Neuronal stem cell (in vitro differentiated cells): ENCODE measurements around the gene DNASE2.

Experiments
- DNase-seq: peaks from one replicate; pipeline ENCODE4 v3.0.0-alpha.2; 2013; ENCODE audit warnings: low spot score
- H2AFZ ChIP-seq: one replicate; pipeline ENCODE4 v1.6.1; 2013; ENCODE audit warnings: mild to moderate bottlenecking, low read length, inconsistent platforms
- H2AK5ac ChIP-seq: 2 replicates; pipeline ENCODE4 v1.6.1; 2013; ENCODE audit warnings: low read depth, mild to moderate bottlenecking, inconsistent platforms, low read length, moderate library complexity, mixed read lengths
- H2BK120ac ChIP-seq: 2 replicates; pipeline ENCODE4 v1.6.1; 2013; ENCODE audit warnings: low read depth, mild to moderate bottlenecking, inconsistent platforms, low read length, moderate library complexity, mixed read lengths
- H2BK12ac ChIP-seq: one replicate; pipeline ENCODE4 v1.6.1; 2013; ENCODE audit warnings: low read length, inconsistent platforms
- H2BK15ac ChIP-seq: 2 replicates; pipeline ENCODE4 v1.6.1; 2013; ENCODE audit warnings: mild to moderate bottlenecking, low read length, inconsistent platforms, mixed read lengths
- H2BK5ac ChIP-seq: one replicate; pipeline ENCODE4 v1.6.1; 2013; ENCODE audit warnings: inconsistent platforms, mild to moderate bottlenecking, low read length, moderate library complexity
- H3K14ac ChIP-seq: one replicate; pipeline ENCODE4 v1.6.1; 2013; ENCODE audit warnings: low read length, inconsistent platforms
- H3K18ac ChIP-seq: 2 replicates; pipeline ENCODE4 v1.6.1; 2013; ENCODE audit warnings: low read length, inconsistent platforms
- H3K23ac ChIP-seq: 2 replicates; pipeline ENCODE4 v1.6.1; 2013; ENCODE audit warnings: low read depth, mild to moderate bottlenecking, mixed read lengths, low read length, inconsistent platforms; ENCODE audit not compliant: poor library complexity
- H3K27ac ChIP-seq: replicated peaks from 3 replicates; pipeline ENCODE4 v1.5.1; 2013; ENCODE audit warnings: low read length, inconsistent platforms
- H3K27me3 ChIP-seq, 3 experiments: 2 replicates each; pipeline ENCODE4 v1.6.1; 2013; ENCODE audit warnings: low read length in 3 of 3, mild to moderate bottlenecking in 2 of 3, inconsistent platforms in 1 of 3, low read depth in 1 of 3, mixed read lengths in 1 of 3, moderate library complexity in 1 of 3; ENCODE audit not compliant: control insufficient read depth in 3 of 3, insufficient read depth in 3 of 3
- H3K36me3 ChIP-seq, 2 donors: replicated peaks in 1 of 2; 2 replicates each; pipeline ENCODE4 v1.6.1; 2013; ENCODE audit warnings: low read length in 2 of 2; ENCODE audit not compliant: control insufficient read depth in 2 of 2, insufficient read depth in 2 of 2
- H3K4ac ChIP-seq: 2 replicates; pipeline ENCODE4 v1.6.1; 2013; ENCODE audit warnings: inconsistent platforms, mild to moderate bottlenecking, low read length, moderate library complexity
- H3K4me1 ChIP-seq, 2 donors: 1 replicate in 1 of 2; 2 replicates in 1 of 2; pipeline ENCODE4 v1.6.1; 2013; ENCODE audit warnings: low read length in 2 of 2, low read depth in 1 of 2; ENCODE audit not compliant: control insufficient read depth in 2 of 2, insufficient read depth in 1 of 2
- H3K4me2 ChIP-seq: one replicate; pipeline ENCODE4 v1.6.1; 2013; ENCODE audit warnings: mild to moderate bottlenecking, low read length, inconsistent platforms; ENCODE audit not compliant: insufficient read depth, poor library complexity, severe bottlenecking
- H3K4me3 ChIP-seq, 2 donors: 2 replicates each; pipeline ENCODE4 v1.5.1; 2013; ENCODE audit warnings: low read length in 2 of 2, mild to moderate bottlenecking in 2 of 2, inconsistent platforms in 1 of 2, moderate library complexity in 1 of 2
- H3K79me1 ChIP-seq: one replicate; pipeline ENCODE4 v1.6.1; 2013; ENCODE audit warnings: low read depth, mild to moderate bottlenecking, inconsistent platforms, low read length, moderate library complexity
- H3K9ac ChIP-seq: one replicate; pipeline ENCODE4 v1.6.1; 2013; ENCODE audit warnings: mild to moderate bottlenecking, low read depth, low read length, inconsistent platforms; ENCODE audit not compliant: poor library complexity
- H3K9me3 ChIP-seq, 2 donors: replicated peaks in 1 of 2; 2 replicates each; pipeline versions ENCODE3 to v1.6.1; 2013; ENCODE audit warnings: low read length in 2 of 2, mild to moderate bottlenecking in 2 of 2, inconsistent platforms in 1 of 2, low read depth in 1 of 2, mixed read lengths in 1 of 2, moderate library complexity in 1 of 2; ENCODE audit not compliant: control insufficient read depth in 2 of 2, insufficient read depth in 1 of 2
- H4K8ac ChIP-seq: one replicate; pipeline ENCODE4 v1.6.1; 2013; ENCODE audit warnings: low read depth, mild to moderate bottlenecking, inconsistent platforms, low read length, moderate library complexity
- H4K91ac ChIP-seq: one replicate; pipeline ENCODE4 v1.6.1; 2013; ENCODE audit warnings: low read length, low read depth, mild to moderate bottlenecking, inconsistent platforms; ENCODE audit not compliant: poor library complexity
- whole genome bisulfite sequencing, 2 donors: extraction: QIAGEN DNeasy Blood & Tissue Kit; methylation state at CpG; one replicate each; pipeline ENCODE4 v1.1.7; 2013; ENCODE audit warnings: missing lambda C conversion rate in 2 of 2, mixed read lengths in 1 of 2; ENCODE audit not compliant: insufficient read length in 2 of 2, insufficient replicate concordance in 1 of 2; ENCODE audit errors: extremely low coverage in 2 of 2; 5-methylcytosine and 5-hydroxymethylcytosine counted together

The DNASE2 gene

DNA sequence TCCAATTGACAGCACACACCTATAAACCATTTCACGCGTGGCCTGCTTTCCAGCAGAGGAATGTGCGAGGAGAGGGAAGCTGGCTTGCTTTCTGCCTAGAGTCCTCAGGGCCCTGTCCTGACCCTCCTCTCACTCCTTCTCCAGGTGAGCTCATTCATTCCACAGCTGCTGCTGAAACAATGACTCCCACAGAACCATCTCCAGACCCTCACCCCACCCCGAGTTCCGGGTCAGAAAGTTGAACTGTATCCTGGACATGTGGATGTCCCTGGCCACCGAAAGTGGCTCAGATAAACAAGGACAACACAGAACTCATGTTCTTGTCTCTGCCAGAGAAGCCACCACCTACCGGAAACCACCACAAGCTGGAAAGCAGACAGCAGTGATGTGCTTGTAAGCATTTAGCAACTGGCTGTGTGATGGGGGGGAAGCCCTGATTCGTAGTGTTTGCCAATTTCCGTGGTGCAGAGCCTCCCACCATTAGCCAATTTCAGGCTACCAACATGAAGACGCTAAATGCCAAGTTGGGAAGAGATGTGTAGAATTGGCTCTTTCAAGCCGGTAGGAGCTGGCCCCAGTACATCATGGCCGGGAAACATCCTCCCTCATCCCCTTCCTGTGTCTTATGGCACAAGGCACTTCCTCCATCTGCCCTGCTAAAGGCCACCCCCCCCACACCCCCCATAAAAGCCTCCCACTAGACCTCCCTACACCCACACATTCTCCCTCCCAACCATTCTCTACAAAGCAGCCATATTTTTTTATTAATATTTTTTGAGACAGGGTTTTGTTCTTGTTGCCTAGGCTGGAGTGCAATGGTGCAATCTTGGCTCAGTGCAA lies 32.8 kb upstream of the DNASE2 start:
- Histone ChIP-seq H3K14ac (peak overlapping the region; percentile 63), H2AFZ (peak overlapping the region; percentile 83), H3K27ac (peak overlapping the region; percentile 55), H3K27me3 (peaks cover 0 to 2% (median 0%) of the 10 kb centered on the region in 3 experiments), H2BK5ac (no peak overlapping the region), H4K8ac (peak overlapping the region; percentile 48), H3K9ac (no peak overlapping the region), H3K23ac (no peak overlapping the region), H3K4ac (no peak overlapping the region), H3K9me3 (peaks cover 0 to 3% of the 10 kb centered on the region in 2 donors), H3K4me1 (peaks cover 16 to 18% of the 10 kb centered on the region in 2 donors), H3K36me3 (no peaks in the 10 kb centered on the region), H2BK120ac (no peak overlapping the region), H3K4me3 (no peak overlapping the region), H2BK15ac (peak overlapping the region; percentile 59), H3K4me2 (no peak overlapping the region), H3K18ac (peak overlapping the region; percentile 24), H2BK12ac (peak overlapping the region; percentile 43), H2AK5ac (peak overlapping the region; percentile 83), H3K79me1 (peaks cover 1% of the 10 kb centered on the region), H4K91ac (peak overlapping the region; percentile 69)
- DNase-seq: no peak
- no CpG with 5 or more reads among the region's 12 CpGs for WGBS, 2 donors

DNA sequence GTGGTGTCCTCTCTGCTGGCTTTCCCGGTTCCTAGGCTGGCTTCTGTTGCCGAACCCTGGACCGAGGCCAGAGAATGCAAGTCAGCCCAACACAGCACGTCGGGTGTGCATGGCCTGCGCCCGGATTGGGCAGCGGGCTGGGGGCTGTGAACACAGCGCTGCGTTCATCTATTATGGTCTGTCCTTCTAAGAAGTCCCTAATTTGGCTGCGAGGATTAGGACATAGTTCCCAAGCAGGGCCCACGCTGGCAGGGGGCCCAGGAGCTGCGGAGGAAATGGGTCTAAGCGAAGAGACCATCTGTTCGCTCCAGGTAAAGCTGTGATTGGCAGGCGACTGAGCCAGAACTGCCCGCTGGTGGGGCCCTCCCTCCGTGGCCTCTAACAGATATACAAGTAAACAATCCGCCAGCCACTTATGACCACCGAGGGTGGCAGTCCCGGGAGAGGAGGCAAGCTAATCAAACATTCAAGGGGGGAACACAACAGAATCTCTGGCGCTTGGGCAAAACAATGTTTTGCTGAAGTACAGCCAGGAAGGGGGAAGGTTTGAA lies 31.8 kb upstream of the DNASE2 start:
- Histone ChIP-seq H3K14ac (no peak overlapping the region), H3K23ac (no peak overlapping the region), H3K18ac (peak overlapping the region; percentile 33), H2BK5ac (no peak overlapping the region), H3K4me2 (no peak overlapping the region), H3K9me3 (peaks cover 0 to under 1% of the 10 kb centered on the region in 2 donors), H3K4ac (no peak overlapping the region), H2AK5ac (no peak overlapping the region), H4K91ac (no peak overlapping the region), H2AFZ (peak overlapping the region; percentile 83), H3K79me1 (no peaks in the 10 kb centered on the region), H3K4me3 (no peak overlapping the region), H4K8ac (no peak overlapping the region), H3K36me3 (no peaks in the 10 kb centered on the region), H2BK15ac (no peak overlapping the region), H3K27me3 (no peaks in the 10 kb centered on the region), H2BK120ac (no peak overlapping the region), H3K27ac (peak overlapping the region; percentile 51), H2BK12ac (no peak overlapping the region), H3K9ac (no peak overlapping the region), H3K4me1 (peaks cover 17 to 22% of the 10 kb centered on the region in 2 donors)
- no peak for DNase-seq
- no CpG with 5 or more reads among the region's 22 CpGs for WGBS, 2 donors

GRCh38 chr19:12912571-12912970 lies 31.3 kb upstream of the DNASE2 start:
- no peak overlapping the region for H3K4me2 ChIP-seq
- H3K27ac ChIP-seq: peak overlapping the region; percentile 51
- peaks cover 17 to 22% of the 10 kb centered on the region in 2 donors for H3K4me1 ChIP-seq
- H4K8ac ChIP-seq: no peak overlapping the region
- no peaks in the 10 kb centered on the region for H3K27me3 ChIP-seq
- no peak overlapping the region for H3K23ac ChIP-seq
- no peak overlapping the region for H2AK5ac ChIP-seq
- H2BK12ac ChIP-seq: no peak overlapping the region
- no peak overlapping the region for H3K9ac ChIP-seq
- DNase-seq: no peak
- no peak overlapping the region for H2BK15ac ChIP-seq
- WGBS, 2 donors: no CpG with 5 or more reads among the region's 4 CpGs
- no peak overlapping the region for H4K91ac ChIP-seq
- peak overlapping the region; percentile 83 for H2AFZ ChIP-seq
- no peak overlapping the region for H3K4me3 ChIP-seq
- H3K79me1 ChIP-seq: no peaks in the 10 kb centered on the region
- H3K18ac ChIP-seq: no peak overlapping the region
- H2BK5ac ChIP-seq: no peak overlapping the region
- no peak overlapping the region for H3K14ac ChIP-seq
- H3K9me3 ChIP-seq: no peaks in the 10 kb centered on the region
- H3K36me3 ChIP-seq: no peaks in the 10 kb centered on the region
- H2BK120ac ChIP-seq: no peak overlapping the region
- H3K4ac ChIP-seq: no peak overlapping the region

DNA sequence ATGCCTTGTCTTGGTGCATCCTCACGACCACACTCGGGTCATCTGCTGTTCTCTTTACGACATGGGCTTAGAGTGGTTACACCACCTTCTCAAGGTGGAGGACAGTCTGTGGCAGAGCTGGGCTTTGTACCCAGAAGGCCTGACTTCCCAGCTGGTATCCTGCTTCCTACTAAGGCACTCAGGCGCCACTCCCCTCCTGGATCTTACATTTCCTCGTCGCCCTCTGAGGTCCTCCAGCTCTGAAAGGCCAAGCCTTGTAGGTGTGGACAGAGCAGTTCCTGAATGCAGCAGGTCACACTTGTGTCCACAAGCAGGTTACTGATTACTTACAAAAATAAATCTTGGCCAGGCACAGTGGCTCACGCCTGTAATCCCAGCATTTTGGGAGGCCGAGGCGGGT lies 25.9 kb upstream of the DNASE2 start:
- peaks cover 2 to 8% of the 10 kb centered on the region in 2 donors for H3K4me1 ChIP-seq
- H3K9ac ChIP-seq: no peak overlapping the region
- H3K14ac ChIP-seq: no peak overlapping the region
- H2BK120ac ChIP-seq: no peak overlapping the region
- no peak overlapping the region for H2BK12ac ChIP-seq
- H2BK5ac ChIP-seq: no peak overlapping the region
- no peak overlapping the region for H3K18ac ChIP-seq
- no peak overlapping the region for H2AK5ac ChIP-seq
- no peaks in the 10 kb centered on the region for H3K27me3 ChIP-seq
- no peak overlapping the region for H2BK15ac ChIP-seq
- no peak overlapping the region for H2AFZ ChIP-seq
- WGBS, 2 donors: no CpG with 5 or more reads among the region's 9 CpGs
- no peaks in the 10 kb centered on the region for H3K9me3 ChIP-seq
- no peaks in the 10 kb centered on the region for H3K79me1 ChIP-seq
- H4K8ac ChIP-seq: no peak overlapping the region
- no peak overlapping the region for H3K23ac ChIP-seq
- peaks cover 1 to 6% of the 10 kb centered on the region in 2 donors for H3K36me3 ChIP-seq
- DNase-seq: no peak
- no peak overlapping the region for H4K91ac ChIP-seq
- no peak overlapping the region for H3K4ac ChIP-seq
- H3K27ac ChIP-seq: no peak overlapping the region
- H3K4me3 ChIP-seq: no peak overlapping the region
- no peak overlapping the region for H3K4me2 ChIP-seq
